Smooth muscle cell of the umbilical artery (primary cell): ENCODE data around the gene OLAH. TPM values are rescaled to one million over a fixed set of nuclear protein-coding genes. Genes with fewer than 3 reads are reported as not detected.

Experiments
- total RNA-seq: library from RNA; depleted of rRNA; stranded (reverse); fragments of >200 nt; gene quantifications from 2 replicates; pipeline ENCODE4 v1.2.3, GENCODE V29; 2014

OLAH gene
- 0.30 and 0.65 TPM in 2 replicates for total RNA-seq

GRCh38 chr10:15043674-15044073 is at the start of gene OLAH:
OLAH (plus strand) TSS chr10:15043943; CDS start chr10:15047289, 3,346 bp downstream.

DNA sequence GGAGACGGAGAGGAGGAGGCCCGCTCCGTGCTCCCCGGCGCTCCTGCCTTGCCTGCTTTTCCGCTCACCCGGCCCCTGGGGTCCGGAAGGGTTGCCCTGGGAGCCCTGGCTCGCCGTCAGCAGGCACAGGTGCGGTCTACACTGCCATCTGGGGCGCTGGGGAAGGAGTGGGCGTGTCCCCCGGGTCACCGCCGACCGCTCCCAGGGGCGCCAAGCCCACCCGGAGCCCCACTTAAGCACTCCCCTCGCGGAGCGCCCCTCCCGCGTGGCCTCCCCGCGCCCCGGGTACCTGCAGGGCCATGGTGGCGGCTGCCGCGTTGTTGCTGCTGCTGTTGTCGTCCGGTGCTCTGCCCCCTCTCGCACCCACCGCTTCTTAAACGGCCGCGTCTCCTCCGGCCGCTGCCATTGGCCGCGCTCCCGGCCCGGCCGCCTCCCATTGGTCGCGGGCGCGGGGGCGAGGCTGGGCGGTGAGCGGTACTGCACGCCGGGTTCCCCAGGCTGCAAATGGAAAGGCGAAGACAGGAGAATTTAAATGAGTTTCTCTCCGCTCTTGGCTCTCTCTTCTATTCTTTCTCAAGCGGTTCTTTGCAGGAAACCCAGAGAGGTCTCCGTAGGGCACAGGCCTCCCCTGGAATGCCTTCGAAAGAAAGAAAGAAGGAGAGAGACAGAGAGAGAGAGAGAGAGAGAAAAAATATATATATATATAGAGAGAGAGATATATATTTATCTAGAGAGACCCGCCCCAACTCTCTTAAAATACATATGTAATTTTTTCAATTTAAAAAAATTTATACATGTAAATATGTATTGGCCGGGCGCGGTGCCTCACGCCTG is 44.9 kb downstream of the OLAH start, which contains the start of gene ACBD7:
ACBD7 (minus strand) TSS at position 349 of the 834 bp plus-strand sequence; CDS start at position 301, 48 bp downstream.

GRCh38 chr10:15097011-15097812 is 53.5 kb downstream of the OLAH start, which contains the start of gene RPP38:
RPP38 (plus strand) TSS chr10:15097355; CDS start chr10:15103315, 5,960 bp downstream.

Other genes starting within 250 kb of the OLAH start
- 0.51 and 0.59 TPM in 2 replicates for gene CDNF, start 205.9 kb upstream of the OLAH start, total RNA-seq
- gene HSPA14, start 205.6 kb upstream of the OLAH start, total RNA-seq: 11.6 and 13.7 TPM in 2 replicates
- gene MSANTD7, start 205.6 kb upstream of the OLAH start, total RNA-seq: 16.9 and 17.8 TPM in 2 replicates
- gene SUV39H2, start 165.1 kb upstream of the OLAH start, total RNA-seq: 9.2 and 16.1 TPM in 2 replicates
- 8.0 and 8.2 TPM in 2 replicates for gene DCLRE1C, start 89.8 kb upstream of the OLAH start, total RNA-seq
- gene MEIG1, start 84.6 kb upstream of the OLAH start, total RNA-seq: not detected in 2 replicates
- gene ACBD7, start 44.8 kb downstream of the OLAH start, total RNA-seq: 0.28 and 0.30 TPM in 2 replicates
- gene RPP38, start 53.4 kb downstream of the OLAH start, total RNA-seq: 10.1 and 11.4 TPM in 2 replicates
- 14.8 and 30.3 TPM in 2 replicates for gene NMT2, start 124.8 kb downstream of the OLAH start, total RNA-seq